ENCODE results near the gene ZCRB1.

GRCh38 chr12:42315108-42315507, 10.8 kb downstream of the ZCRB1 start:
- TF ChIP-seq ARNTL (CRISPR knock-in tag; IDR thresholded peaks at IDR 0.05; ENCODE audit: borderline replicate concordance, low read depth) (no peak), ISL1 (CRISPR knock-in tag; IDR thresholded peaks at IDR 0.05) (no peak), PATZ1 (CRISPR knock-in tag; IDR thresholded peaks at IDR 0.05; ENCODE audit: borderline replicate concordance) (no peak)
